WTC11 (cell line): ENCODE data around the gene ANO3. TPM values are rescaled to one million over a fixed set of nuclear protein-coding genes. Genes with fewer than 3 reads are reported as not detected.

Experiments
- ATAC-seq: fragments of 200-7000 bp; cut with Tn5 transposase; 2 replicates; pipeline ENCODE4 v1.10.0; 2021; ENCODE audit warnings: mild to moderate bottlenecking, moderate library complexity
- CTCF ChIA-PET: fragments of 300-600 bp; sonication (Branson Sonifier 250); formaldehyde crosslinking; loops from one replicate; lab custom pipeline; 2021; ENCODE audit warnings: antibody characterized with exemption; lab: Charles Lee
- POLR2A ChIA-PET: fragments of 350-600 bp; sonication (Branson Sonifier 250); formaldehyde crosslinking; loops from one replicate; lab custom pipeline; 2021; ENCODE audit warnings: antibody characterized with exemption; lab: Charles Lee
- DNase-seq: peaks from one replicate; pipeline ENCODE4 v3.0.0; 2021; ENCODE audit warnings: low spot score
- H3K27ac Mint-ChIP-seq: 2 replicates; pipeline ENCODE4 v1.8.0; 2021; ENCODE audit warnings: mixed read lengths
- H3K27me3 Mint-ChIP-seq: 2 replicates; pipeline ENCODE4 v1.8.0; 2021; ENCODE audit warnings: low read depth, mild to moderate bottlenecking, moderate library complexity, mixed read lengths
- H3K36me3 Mint-ChIP-seq: 2 replicates; pipeline ENCODE4 v1.8.0; 2021; ENCODE audit warnings: mixed read lengths
- H3K4me1 Mint-ChIP-seq: 2 replicates; pipeline ENCODE4 v1.8.0; 2022; ENCODE audit warnings: mixed read lengths
- H3K4me3 Mint-ChIP-seq: 2 replicates; pipeline ENCODE4 v1.8.0; 2021; ENCODE audit warnings: mild to moderate bottlenecking, moderate library complexity, mixed read lengths
- H3K9me3 Mint-ChIP-seq: 2 replicates; pipeline ENCODE4 v1.8.0; 2021; ENCODE audit warnings: mixed read lengths
- HMGA2 ChIP-seq: fragments of 250-450 bp; sonication (Bioruptor Pico); IDR thresholded peaks from 2 replicates; pipeline ENCODE4 v1.4.0; 2021; ENCODE audit warnings: mild to moderate bottlenecking, moderate library complexity
- KAT7 ChIP-seq: sonication (generic); formaldehyde crosslinking; IDR thresholded peaks from 2 replicates; pipeline ENCODE4 v1.8.1; 2023; ENCODE audit warnings: missing genetic modification reagents, mild to moderate bottlenecking, borderline replicate concordance
- NFE2L1 ChIP-seq: sonication (generic); formaldehyde crosslinking; IDR thresholded peaks from 2 replicates; pipeline ENCODE4 v1.8.1; 2023; ENCODE audit warnings: missing genetic modification reagents
- OVOL2 ChIP-seq: fragments of 250-450 bp; sonication (Bioruptor Pico); IDR thresholded peaks from 2 replicates; pipeline ENCODE4 v1.9.0; 2021; ENCODE audit warnings: mild to moderate bottlenecking, borderline replicate concordance
- SP1 ChIP-seq: sonication (generic); formaldehyde crosslinking; conservative IDR thresholded peaks from 2 replicates; pipeline ENCODE4 v1.8.1; 2022; ENCODE audit warnings: missing genetic modification reagents
- ZNF138 ChIP-seq: sonication (generic); formaldehyde crosslinking; conservative IDR thresholded peaks from 2 replicates; pipeline ENCODE4 v1.8.1; 2022; ENCODE audit warnings: mild to moderate bottlenecking, moderate library complexity, missing genetic modification reagents
- ZNF219 ChIP-seq: sonication (generic); formaldehyde crosslinking; IDR thresholded peaks from 2 replicates; pipeline ENCODE4 v1.8.0; 2023; ENCODE audit warnings: missing genetic modification reagents, mild to moderate bottlenecking, borderline replicate concordance
- total RNA-seq: library from RNA; stranded (reverse); gene quantifications from 3 replicates; pipeline ENCODE4 v1.2.3, GENCODE V29; 2021
- TF ChIP-seq, protein P1 (sequence below): sonication (generic); formaldehyde crosslinking; IDR thresholded peaks from 2 replicates; pipeline ENCODE4 v1.8.1; 2022; ENCODE audit warnings: low read depth, missing genetic modification reagents, borderline replicate concordance
- TF ChIP-seq, protein P2 (sequence below): sonication (generic); formaldehyde crosslinking; IDR thresholded peaks from 2 replicates; pipeline ENCODE4 v1.8.0; 2022; ENCODE audit warnings: mild to moderate bottlenecking, missing genetic modification reagents
- TF ChIP-seq, protein P3 (sequence below): sonication (generic); formaldehyde crosslinking; IDR thresholded peaks from 2 replicates; pipeline ENCODE4 v1.8.0; 2022; ENCODE audit warnings: missing genetic modification reagents
- TF ChIP-seq, protein P4 (sequence below): sonication (generic); formaldehyde crosslinking; conservative IDR thresholded peaks from 2 replicates; pipeline ENCODE4 v1.8.1; 2022; ENCODE audit warnings: mild to moderate bottlenecking, missing genetic modification reagents

The ANO3 gene
- total RNA-seq, 1 experiment from 2014 or later, result 0.11 TPM

DNA sequence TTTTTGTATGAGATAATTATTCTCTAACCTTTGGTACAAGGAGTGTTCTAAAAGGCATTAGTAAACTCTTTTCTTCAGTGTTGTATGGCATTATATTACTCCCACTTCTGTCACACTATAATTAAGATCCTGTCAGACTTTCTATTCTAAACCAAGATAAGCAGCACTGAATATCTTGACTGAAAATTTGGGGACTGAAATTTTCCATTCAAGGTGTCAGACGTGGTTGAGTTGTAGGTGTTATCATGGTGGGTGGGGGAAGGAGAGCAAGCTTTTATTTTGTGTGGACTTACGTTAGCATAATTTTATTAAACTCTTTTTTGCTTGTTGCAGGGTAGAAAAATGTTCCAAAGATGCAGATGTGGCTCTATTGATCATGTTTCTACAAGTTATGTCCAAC is 217.2 kb downstream of the ANO3 start:
- Mint-ChIP-seq H3K4me3 (no peak overlapping the region), H3K4me1 (0 out of 2 replicates have a peak, but pooled peaks cover 5% of the 10 kb centered on the region), H3K36me3 (no peaks in the 10 kb centered on the region)
- POLR2A ChIA-PET, result no interaction called here
- TF ChIP-seq, protein P1, sequence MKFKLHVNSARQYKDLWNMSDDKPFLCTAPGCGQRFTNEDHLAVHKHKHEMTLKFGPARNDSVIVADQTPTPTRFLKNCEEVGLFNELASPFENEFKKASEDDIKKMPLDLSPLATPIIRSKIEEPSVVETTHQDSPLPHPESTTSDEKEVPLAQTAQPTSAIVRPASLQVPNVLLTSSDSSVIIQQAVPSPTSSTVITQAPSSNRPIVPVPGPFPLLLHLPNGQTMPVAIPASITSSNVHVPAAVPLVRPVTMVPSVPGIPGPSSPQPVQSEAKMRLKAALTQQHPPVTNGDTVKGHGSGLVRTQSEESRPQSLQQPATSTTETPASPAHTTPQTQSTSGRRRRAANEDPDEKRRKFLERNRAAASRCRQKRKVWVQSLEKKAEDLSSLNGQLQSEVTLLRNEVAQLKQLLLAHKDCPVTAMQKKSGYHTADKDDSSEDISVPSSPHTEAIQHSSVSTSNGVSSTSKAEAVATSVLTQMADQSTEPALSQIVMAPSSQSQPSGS (CRISPR knock-in tag), result no peak
- no peak for TF ChIP-seq ZNF138 (CRISPR knock-in tag)
- TF ChIP-seq, all 79 proteins: peak for 0
- CTCF ChIA-PET, result interaction anchor here (1.0 kb wide), 1 partner anchor 26 kb away, joined by 3 read pairs; no protein-coding TSS in a partner anchor
- Mint-ChIP-seq H3K9me3 (no peaks in the 10 kb centered on the region), H3K27ac (no peak overlapping the region), H3K27me3 (no peaks in the 10 kb centered on the region; the same call in 1 of the 2 replicates)
- ATAC-seq (no peak), DNase-seq (no peak)

DNA sequence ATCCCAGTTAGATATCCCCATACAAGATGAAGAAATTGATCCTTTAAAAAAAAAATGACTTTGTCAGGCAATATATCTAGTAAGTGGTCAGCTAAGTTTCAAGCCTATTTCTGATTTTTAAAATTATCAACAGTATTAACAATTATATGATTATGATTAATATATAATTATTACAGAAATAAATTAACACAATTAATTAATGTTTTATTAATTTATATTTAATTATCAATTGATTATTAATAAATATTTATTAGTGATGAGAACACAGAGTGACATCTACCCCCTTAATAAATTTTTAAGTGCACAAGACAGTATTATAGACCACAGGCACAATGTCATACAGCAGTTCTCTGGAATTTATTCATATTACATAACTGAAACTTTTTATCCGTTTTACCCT is 218.1 kb downstream of the ANO3 start:
- Mint-ChIP-seq H3K27me3 (no peaks in the 10 kb centered on the region; the same call in 1 of the 2 replicates), H3K36me3 (no peaks in the 10 kb centered on the region), H3K4me1 (0 out of 2 replicates have a peak, but pooled peaks cover 5% of the 10 kb centered on the region), H3K4me3 (no peak overlapping the region)
- TF ChIP-seq, protein P2, sequence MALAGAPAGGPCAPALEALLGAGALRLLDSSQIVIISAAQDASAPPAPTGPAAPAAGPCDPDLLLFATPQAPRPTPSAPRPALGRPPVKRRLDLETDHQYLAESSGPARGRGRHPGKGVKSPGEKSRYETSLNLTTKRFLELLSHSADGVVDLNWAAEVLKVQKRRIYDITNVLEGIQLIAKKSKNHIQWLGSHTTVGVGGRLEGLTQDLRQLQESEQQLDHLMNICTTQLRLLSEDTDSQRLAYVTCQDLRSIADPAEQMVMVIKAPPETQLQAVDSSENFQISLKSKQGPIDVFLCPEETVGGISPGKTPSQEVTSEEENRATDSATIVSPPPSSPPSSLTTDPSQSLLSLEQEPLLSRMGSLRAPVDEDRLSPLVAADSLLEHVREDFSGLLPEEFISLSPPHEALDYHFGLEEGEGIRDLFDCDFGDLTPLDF (CRISPR knock-in tag), result no peak
- TF ChIP-seq OVOL2 (no peak), KAT7 (no peak), HMGA2 (CRISPR knock-in tag) (peak; percentile 95)
- TF ChIP-seq, protein P3, sequence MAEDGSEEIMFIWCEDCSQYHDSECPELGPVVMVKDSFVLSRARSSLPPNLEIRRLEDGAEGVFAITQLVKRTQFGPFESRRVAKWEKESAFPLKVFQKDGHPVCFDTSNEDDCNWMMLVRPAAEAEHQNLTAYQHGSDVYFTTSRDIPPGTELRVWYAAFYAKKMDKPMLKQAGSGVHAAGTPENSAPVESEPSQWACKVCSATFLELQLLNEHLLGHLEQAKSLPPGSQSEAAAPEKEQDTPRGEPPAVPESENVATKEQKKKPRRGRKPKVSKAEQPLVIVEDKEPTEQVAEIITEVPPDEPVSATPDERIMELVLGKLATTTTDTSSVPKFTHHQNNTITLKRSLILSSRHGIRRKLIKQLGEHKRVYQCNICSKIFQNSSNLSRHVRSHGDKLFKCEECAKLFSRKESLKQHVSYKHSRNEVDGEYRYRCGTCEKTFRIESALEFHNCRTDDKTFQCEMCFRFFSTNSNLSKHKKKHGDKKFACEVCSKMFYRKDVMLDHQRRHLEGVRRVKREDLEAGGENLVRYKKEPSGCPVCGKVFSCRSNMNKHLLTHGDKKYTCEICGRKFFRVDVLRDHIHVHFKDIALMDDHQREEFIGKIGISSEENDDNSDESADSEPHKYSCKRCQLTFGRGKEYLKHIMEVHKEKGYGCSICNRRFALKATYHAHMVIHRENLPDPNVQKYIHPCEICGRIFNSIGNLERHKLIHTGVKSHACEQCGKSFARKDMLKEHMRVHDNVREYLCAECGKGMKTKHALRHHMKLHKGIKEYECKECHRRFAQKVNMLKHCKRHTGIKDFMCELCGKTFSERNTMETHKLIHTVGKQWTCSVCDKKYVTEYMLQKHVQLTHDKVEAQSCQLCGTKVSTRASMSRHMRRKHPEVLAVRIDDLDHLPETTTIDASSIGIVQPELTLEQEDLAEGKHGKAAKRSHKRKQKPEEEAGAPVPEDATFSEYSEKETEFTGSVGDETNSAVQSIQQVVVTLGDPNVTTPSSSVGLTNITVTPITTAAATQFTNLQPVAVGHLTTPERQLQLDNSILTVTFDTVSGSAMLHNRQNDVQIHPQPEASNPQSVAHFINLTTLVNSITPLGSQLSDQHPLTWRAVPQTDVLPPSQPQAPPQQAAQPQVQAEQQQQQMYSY (CRISPR knock-in tag), result no peak
- TF ChIP-seq, all 79 proteins: peak for 1
- DNase-seq, result no peak
- H3K9me3 Mint-ChIP-seq, result no peaks in the 10 kb centered on the region
- ATAC-seq, result no peak
- CTCF ChIA-PET, result interaction anchor here (1.0 kb wide), 1 partner anchor 27 kb away, joined by 3 read pairs; no protein-coding TSS in a partner anchor
- POLR2A ChIA-PET, result no interaction called here
- H3K27ac Mint-ChIP-seq, result no peak overlapping the region

DNA sequence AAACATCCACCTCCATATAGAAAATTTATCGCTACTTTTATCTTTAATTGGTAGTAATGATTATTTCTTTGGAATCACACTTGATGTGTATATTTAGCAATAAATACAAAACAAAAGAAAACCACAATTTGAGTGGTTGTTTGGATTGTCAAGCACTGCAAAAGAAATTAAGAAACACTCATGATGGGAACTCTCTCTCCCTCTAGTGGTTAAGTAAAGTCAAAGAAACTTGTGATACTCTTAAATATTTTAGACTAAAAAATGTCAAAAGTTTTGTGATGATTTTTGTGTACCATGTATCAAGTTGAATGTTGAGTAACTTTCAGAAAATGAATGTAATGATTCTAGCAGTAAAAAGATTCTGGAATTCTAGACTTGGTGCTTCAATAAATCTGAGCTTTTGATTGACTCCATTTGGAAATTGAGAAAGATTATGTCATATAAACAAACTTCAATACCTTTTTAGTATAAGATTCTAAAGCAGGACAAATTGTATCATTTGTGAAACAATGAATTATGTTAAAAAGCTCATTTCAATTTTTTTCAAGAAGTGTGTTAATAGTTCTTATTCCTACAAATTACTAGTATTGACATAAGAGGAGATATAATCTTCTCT is 219.4 kb downstream of the ANO3 start:
- 0 out of 2 replicates have a peak, but pooled peaks cover 5% of the 10 kb centered on the region for H3K4me1 Mint-ChIP-seq
- CTCF ChIA-PET, result interaction anchor here (0.6 to 1.1 kb wide), 2 partner anchors 9 to 267 kb away, joined by 3 read pairs; no protein-coding TSS in a partner anchor
- DNase-seq (no peak), ATAC-seq (no peak)
- POLR2A ChIA-PET, result interaction anchor here (0.7 kb wide), 1 partner anchor 28 kb away, joined by 3 read pairs; no protein-coding TSS in a partner anchor
- no peaks in the 10 kb centered on the region for H3K36me3 Mint-ChIP-seq
- H3K27ac Mint-ChIP-seq, result no peak overlapping the region
- H3K27me3 Mint-ChIP-seq, result no peaks in the 10 kb centered on the region; the same call in 1 of the 2 replicates
- no peak for TF ChIP-seq ZNF219 (CRISPR knock-in tag)
- TF ChIP-seq, protein P2 (CRISPR knock-in tag), result no peak
- TF ChIP-seq NFE2L1, result no peak
- TF ChIP-seq, protein P4, sequence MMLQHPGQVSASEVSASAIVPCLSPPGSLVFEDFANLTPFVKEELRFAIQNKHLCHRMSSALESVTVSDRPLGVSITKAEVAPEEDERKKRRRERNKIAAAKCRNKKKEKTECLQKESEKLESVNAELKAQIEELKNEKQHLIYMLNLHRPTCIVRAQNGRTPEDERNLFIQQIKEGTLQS (CRISPR knock-in tag), result no peak
- TF ChIP-seq KAT7, result no peak
- no peak for TF ChIP-seq SP1 (CRISPR knock-in tag)
- H3K9me3 Mint-ChIP-seq, result no peaks in the 10 kb centered on the region
- H3K4me3 Mint-ChIP-seq, result no peak overlapping the region
